Myocyte (in vitro differentiated cells): ENCODE results near the gene MT1E. TPM values are rescaled to one million over a fixed set of nuclear protein-coding genes. Genes with fewer than 3 reads are reported as not detected.
"Not testable (repeated sequence)": the region's sequence is repeated elsewhere in the genome, so short reads cannot be mapped to it uniquely, and the experiment has no call there.

Experiments used
- DNase-seq: peaks from one replicate; pipeline ENCODE4 v3.0.0-alpha.2; 2012; ENCODE audit warnings: low read depth
- total RNA-seq: library from RNA; depleted of rRNA; stranded (reverse); fragments of >200 nt; gene quantifications from 2 replicates; pipeline ENCODE4 v1.2.3, GENCODE V29; 2014

MT1E gene
- total RNA-seq, 1 donor from 2014 or later: 26.6 TPM

GRCh38 chr16:56606476-56607108, 19.0 kb upstream of the MT1E start:
- peak; percentile 64 for DNase-seq

GRCh38 chr16:56607109-56607618, 18.4 kb upstream of the MT1E start:
- DNase-seq: peak; percentile 87

GRCh38 chr16:56607675-56608042, 17.9 kb upstream of the MT1E start:
- DNase-seq: peak; percentile 44

GRCh38 chr16:56608043-56608875, 17.3 kb upstream of the MT1E start, which contains the start of gene MT2A:
Gene MT2A, plus strand, starts transcription at chr16:56608584. Its CDS starts 72 bp downstream, at chr16:56608656.
- peak; percentile 96 for DNase-seq

- DNase-seq: peak; percentile 23
Measured at GRCh38 chr16:56608876-56609462, 16.6 kb upstream of the MT1E start.

GRCh38 chr16:56609463-56609921, 16.1 kb upstream of the MT1E start:
- peak; percentile 77 for DNase-seq

- peak; percentile 72 for DNase-seq
Measured at GRCh38 chr16:56610017-56610608, 15.5 kb upstream of the MT1E start.

- DNase-seq: no peak
Measured at GRCh38 chr16:56610609-56611111, 14.9 kb upstream of the MT1E start.

- DNase-seq: peak; percentile 77
Measured at GRCh38 chr16:56611281-56611833, 14.2 kb upstream of the MT1E start.

GRCh38 chr16:56613706-56614105, 11.9 kb upstream of the MT1E start:
- DNase-seq: no peak

GRCh38 chr16:56614549-56614991, 11.0 kb upstream of the MT1E start:
- DNase-seq: no peak

- no peak for DNase-seq
Measured at GRCh38 chr16:56615353-56615752, 10.2 kb upstream of the MT1E start.

- DNase-seq: no peak
Measured at GRCh38 chr16:56616608-56617211, 8.9 kb upstream of the MT1E start.

- DNase-seq: peak; percentile 89
Measured at GRCh38 chr16:56617212-56618085, 8.1 kb upstream of the MT1E start.

GRCh38 chr16:56618138-56618537, 7.4 kb upstream of the MT1E start:
- no peak for DNase-seq

- no peak for DNase-seq
Measured at GRCh38 chr16:56620339-56620897, 5.2 kb upstream of the MT1E start.

- not testable (repeated sequence) for DNase-seq
Measured at GRCh38 chr16:56621665-56622445, 3.7 kb upstream of the MT1E start.

GRCh38 chr16:56623184-56623583, 2.4 kb upstream of the MT1E start:
- not testable (repeated sequence) for DNase-seq
